Measurements from ENCODE around the gene ARHGAP8. TPM values are rescaled to one million over a fixed set of nuclear protein-coding genes. Genes with fewer than 3 reads are reported as not detected.

ARHGAP8 gene
- total RNA-seq (2022; extraction: Qiagen RNA extraction; ENCODE audit: low read depth): 0.81 to 1.9 TPM (median 1.6 TPM) in 5 replicates

DNA sequence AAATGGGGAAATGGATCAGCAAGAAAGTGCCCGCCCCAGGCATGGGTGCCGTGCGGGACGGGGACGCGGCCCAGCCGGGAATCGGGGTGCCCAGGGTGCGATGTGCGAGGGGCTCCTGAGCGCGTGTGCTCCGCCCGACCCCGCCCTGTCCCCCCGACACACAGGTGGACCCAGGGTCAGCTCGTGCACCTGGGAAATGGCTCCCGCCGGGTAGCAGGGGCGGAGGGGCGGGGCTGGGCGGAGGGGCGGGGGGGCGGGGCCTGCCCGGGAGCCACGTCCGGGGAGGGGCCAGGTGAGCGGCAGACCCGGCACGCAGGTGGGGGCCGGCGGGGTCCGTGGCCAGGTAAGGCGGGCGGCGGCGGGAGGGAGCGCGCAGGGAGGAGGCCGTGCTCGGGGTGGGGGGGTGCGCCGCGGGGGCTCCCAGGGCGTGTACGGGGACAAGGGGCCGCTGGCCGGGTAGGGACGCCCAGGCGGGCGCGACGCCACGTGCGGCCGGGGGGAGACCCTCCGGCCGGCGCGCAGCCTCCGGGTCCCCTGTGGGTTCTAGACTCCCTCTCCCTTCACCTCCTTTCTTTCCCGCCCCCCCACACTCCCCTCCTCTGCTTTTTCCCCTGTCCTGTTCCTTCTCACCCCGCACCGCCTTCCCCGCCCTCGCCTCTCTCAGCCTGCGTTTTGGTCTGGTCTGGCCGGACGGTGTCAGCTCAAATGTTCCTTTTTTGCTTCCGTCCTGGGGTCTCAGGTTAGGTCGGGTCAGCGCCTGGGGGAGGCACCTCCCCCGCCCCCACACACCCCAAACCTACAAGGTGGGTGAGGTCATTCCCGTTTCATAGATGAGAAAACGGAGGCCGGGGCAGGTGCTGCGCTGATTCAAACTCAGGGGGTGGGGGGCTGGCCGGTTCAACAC, at the start of gene ARHGAP8:
ARHGAP8 (plus strand) TSS at position 291 of the 904 bp plus-strand sequence. CDS start 33,953 bp downstream, outside the sequence.

Other genes starting within 250 kb of the ARHGAP8 start
- 12.2 to 20.1 TPM (median 18.2 TPM) in 5 replicates for gene PRR5, start 50.4 kb upstream of the ARHGAP8 start, total RNA-seq (2022; extraction: Qiagen RNA extraction; ENCODE audit: low read depth)

All from A549 treated with RU486 at 1 μM for 4 hours (cell line).